Stimulated activated CD4-positive, alpha-beta T cell treated with anti-CD3 and anti-CD28 coated beads, TNF-alpha, amount 100 ng/mL, for 1 hour (primary cell): ENCODE data around the gene MRPL36.

ENCODE experiments used
- DNase-seq, 3 donors: peaks; one replicate each; pipeline ENCODE4 v3.0.0-alpha.2; 2020; ENCODE audit warnings: low read depth in 3 of 3, low spot score in 1 of 3

MRPL36 gene

DNA sequence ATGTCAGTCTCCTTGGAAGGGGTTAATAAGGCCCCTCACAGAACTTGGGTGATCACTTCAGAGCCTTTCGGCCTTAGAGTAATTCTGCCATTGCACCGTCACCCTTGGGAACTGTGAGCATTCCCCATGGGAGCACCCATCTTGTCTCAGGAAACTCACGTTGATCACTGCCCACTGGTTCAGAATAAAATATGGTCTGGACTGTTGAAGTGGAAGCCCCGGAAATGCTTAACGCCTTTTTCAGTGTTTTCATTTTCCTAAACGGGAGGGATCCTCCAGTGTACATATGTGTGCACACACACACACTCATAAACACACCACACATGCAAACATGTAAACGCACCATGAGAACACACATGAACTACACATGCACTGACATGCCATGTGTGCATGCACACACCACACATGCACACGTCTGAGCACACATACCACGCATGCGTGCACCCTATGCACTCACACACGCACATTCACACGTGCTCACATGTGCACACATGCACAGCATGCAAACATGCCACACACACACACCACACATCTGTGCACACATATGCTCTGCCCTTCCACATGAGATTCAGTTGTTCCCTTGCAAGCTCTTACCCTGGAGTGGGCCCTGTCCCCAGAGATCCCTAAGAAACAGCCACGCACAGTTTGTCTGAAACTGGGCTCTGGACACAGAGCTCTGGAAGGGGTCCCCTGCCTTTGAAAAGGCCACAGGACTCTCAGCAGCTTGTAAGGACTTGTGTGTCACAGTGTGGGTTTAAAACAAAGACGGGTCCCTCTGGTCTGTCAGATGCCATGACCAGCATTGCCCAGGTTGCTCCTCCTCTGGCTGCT, 17.0 kb downstream of the MRPL36 start:
- no peak for DNase-seq

DNA sequence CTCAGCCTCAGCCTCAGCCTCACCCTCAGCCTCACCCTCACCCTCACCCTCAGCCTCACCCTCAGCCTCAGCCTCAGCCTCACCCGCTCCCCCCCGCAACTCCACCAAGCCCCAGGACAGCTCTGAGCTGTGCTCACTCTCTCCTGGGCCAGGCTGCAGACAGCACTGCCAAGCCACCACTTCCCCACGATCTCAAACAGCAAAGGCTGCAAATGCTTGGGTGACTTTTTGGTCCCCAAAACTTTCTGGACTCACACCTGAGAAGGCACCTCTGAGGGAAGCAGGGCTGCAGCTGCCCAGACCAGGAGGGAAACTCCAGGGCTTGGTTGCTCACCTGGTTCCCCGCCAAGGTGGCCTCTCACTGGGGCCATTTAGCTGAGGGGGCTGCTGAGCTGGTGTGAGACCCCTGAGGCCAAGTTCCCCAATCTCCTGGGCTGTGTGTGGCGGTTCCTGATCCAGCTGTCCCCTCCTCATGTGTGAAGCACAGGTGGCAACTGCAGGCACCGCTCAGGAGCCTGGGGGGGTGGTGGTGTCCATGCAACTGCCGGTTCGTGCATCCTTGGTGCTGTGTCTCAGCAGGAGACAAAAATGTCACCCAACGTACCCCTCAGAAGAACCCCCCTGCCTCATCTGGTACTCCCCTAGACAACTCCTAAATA, 17.8 kb downstream of the MRPL36 start:
- no peak for DNase-seq

DNA sequence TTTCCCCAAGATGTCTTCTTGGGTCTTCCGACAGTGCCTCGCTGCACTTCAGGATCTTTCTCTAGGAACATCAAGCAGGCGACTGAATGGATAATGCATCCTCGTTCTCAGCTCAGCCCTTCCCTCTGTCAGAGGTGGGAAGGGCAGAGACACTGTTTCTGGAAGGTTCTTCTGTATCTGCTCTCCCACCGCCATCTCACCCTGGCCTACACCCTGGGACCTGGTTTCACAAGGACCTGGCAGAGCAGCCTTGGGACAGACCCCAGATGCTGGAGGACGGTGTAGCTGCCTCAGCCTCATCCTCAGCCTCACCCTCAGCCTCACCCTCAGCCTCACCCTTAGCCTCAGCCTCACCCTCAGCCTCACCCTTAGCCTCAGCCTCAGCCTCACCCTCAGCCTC, 18.5 kb downstream of the MRPL36 start:
- no peak for DNase-seq

DNA sequence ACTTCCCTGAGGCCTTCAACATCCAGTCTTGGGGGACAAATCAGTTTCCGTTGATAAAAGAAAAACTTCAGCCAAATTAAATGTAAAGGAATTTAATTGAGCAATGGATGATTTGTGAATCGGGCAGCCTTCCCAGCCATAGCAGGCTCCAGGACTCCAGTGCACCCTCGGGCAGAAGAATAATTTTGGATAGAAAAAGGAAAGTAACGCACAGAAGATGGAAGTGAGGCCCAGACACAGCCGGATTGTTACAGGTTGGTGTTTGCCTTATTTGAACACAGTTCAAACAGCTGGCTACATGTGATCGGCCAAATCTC, 19.1 kb downstream of the MRPL36 start:
- no peak for DNase-seq

DNA sequence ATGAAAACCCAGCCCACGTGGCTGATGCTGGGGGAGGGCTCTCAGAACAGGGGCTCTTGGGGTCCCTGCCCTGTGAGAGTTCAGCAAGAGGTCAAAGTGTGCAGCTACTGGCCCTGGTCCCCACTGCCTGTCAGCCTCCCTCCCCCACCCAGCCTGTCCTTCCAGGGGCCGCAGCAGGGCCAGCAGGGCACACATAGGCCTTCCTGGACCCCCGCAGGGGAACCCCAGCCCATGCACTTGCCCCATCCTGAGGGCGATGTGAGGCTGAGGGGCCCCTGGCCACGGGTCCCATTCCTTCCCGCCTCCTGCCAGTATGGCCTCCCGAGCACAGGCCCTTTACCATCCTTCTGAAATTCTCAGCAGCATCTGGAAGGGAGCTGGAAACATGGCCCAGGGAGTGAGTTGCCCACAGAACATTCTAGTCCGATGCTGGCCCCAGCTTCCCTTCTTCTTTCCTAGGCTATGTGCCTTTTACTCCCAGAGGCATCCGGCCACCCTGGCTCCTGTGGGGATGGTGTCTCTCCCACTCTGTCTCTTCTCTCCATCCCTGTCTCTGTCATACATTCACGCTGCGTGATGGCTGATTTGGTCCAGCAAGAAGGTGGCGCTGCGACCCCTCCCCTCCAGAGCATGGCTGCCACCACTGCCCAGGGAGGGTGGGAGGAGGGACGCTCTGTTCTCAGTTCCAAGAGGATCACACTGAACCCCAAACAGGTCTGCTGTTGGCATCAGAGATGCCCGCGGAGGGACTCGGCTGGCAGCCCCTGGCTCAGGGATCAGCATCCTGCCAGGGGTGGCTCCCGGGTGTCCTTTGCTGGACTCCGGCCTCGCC, 19.6 kb downstream of the MRPL36 start:
- DNase-seq = no peak

DNA sequence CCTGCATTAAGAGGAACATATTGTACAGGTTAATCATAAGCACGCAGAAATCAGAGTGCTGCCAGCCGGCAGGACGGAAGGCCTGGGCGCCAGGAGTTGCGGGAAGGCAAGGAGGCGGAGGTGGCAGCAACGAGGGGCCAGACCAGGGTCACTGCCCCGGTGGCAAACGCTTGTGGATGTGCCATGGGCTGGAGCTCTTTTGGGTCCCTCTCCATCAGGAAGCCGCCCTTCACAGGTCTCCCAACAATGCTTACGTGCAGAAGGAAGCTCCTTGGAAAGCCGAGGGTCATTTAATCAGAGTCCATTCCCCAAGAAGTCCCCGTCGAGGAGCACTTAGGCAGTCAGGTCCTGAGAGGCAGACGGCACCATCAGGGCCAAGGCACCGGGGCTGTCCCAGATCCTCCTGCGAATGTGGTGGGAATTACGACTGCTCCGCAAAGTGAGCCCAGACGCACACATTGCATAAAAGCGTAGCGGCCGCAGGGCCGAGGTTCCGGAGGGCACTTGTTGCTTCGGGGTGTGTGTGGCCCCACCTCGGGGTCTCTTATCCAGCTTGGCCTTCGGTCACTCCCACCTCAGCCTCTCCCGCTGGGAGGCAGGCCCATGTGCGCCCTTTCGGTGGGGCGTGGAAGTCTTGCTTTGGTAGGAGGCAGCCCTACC, 20.5 kb downstream of the MRPL36 start:
- no peak for DNase-seq

DNA sequence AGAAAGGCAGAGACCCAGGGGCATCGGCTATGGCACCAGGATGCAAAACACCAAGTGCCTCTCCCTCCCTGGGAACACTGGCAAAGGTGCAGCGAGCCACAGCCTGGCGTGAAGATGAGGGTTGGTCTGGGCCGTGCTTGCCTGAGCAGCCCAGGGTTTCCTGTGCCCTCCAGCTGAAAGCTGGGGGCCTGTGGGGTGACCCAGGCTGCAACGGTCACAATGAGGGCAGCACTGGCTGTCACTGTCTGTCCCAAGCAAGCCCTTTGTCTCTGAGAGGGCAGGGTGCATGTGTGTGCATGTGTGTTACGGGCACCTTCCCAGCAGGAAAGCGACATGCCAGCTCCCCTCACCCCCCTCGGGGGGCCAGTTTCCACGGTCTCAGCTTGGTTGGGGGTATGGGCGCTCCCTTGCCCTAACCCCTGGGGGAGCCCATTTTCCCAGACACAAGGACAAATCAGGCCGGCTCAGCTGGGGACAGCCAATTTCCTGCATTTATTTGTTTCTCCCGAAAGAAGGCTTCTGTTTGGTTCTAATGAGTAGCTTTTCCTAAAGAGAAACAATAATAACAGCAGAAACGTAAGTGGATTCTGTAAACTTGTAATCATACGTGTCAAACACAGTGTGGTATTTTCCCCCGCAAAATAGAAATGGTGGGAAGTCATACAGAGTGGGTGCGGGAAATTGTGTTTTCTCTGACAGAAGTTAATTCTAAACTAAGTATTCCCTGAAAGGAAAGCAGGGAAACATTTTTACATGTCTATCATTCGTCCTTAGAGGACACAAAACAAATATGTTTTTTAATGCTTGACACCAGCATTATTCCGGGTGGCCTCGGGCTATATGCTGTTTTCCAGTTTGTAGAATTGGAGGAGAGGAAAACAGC, 21.3 kb downstream of the MRPL36 start:
- no peak for DNase-seq

DNA sequence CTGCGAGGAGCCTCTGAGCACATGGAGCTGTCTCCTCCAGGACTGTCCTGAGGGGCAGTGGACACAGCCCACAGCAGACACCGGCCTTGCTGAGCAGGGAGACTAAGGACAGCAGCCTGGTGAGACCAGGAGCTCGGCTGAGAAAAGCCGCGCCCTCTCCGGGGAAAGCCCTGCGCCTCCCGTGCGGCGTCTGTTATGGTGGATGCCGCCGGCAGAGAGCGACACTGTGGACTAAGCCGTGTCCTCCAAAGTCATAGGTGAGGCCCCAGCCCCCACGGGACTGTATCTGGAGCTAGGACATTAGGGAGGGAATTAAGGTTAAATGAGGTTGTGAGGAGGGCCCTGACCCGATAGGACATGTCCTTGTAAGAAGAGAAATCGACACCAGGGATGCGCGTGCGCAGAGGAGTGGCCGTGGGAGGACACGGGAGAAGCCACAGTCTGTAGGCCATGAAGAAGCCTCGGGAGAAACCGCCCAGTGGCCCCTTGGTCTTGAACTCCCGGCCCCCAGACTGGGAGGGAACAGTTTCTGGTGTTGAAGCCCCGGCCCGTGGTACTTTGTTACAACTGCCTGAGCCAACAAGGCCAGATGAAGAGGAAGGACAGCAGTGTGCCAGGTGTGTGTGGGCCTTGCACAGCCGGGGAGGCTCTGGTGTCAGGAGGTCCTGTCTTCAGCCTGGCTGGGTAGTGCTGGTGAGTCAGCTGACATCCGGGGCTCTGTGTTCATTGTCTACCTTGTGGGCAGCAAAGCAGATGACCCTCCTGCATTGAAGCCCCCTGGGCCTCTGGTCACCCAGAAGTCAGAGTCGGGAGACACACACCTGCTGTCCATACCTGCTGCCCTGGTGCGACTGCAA, 22.1 kb downstream of the MRPL36 start:
- DNase-seq = no peak

DNA sequence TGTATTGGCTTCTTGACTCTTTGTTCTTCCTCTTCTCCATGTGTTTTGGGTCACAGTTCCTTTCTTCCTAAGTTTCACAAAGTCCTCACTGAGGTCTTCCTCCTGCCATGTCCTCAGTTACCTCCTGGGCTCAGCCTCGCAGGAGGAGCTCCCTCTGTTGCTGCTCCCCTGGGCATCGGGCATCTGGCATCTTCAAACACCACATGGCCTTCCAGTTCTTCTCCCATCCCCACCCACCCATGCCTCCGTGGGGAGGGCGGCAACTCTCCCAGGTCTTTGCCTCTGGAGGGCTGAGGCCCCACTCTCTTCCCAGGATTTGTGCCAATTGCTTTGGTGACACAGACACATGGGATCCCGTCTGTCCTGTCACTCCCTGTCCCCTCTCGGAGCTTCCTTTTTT, 22.8 kb downstream of the MRPL36 start:
- DNase-seq = no peak

DNA sequence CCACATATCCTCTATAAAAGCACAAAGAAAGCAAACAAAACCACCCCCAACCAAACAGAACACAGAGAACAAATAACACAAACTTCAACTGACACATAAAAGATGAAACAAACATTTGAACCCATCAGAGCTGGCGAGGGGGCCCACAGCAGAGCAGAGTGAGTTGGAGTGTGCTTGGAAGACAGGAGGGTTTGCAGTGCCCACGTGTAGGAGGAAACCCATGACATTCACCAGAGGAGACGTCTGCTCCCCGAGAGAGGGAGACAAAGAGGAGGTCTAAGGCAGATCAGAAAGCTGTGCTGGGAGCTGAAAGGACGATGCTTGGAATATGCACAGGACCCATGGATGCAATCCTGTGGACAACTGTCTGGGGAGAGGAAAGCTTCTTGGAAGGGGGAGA, 27.0 kb downstream of the MRPL36 start:
- no peak for DNase-seq

DNA sequence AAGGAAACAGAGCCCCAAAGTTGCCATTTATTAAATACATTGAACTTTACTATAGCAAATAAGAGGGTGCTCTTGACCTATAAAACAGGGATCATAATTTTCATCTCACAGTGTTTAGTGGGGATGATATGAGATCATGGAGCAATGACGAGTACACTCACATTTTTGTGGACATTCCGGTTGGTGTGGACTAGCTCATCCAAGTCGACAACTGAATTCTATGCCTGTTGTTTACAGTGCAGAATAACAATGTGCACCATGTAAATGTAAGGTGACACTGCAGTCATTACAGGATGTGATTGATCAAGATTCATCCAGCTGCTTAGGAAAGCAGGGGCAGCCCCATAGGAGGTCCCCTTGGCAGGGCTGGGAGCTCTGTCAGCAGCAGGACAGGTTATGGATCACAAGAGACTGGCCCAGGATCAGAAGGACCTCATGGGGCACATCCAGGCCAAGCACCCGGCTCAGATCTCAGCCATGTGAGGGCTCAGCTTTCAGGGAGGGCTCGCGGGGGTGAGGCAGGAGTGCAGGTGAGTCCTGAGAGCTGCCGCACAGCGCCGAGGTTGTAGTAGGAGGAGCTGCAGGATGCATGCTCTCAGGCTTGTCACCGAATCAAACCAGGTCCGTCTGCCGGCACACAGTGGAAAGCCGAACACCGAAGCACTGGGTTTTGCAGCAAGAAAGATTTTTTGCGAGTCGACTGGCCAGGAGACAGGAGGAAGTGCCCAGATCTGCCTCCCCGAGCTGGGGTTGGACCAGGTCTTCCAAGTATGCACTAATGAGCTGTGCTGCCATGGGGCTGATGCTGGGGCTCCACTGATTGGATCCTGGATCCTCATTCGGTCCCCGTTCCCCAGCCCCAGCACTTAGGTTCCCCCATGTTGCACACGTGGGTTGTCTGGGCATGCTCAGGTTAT, 28.2 kb downstream of the MRPL36 start:
- no peak for DNase-seq

DNA sequence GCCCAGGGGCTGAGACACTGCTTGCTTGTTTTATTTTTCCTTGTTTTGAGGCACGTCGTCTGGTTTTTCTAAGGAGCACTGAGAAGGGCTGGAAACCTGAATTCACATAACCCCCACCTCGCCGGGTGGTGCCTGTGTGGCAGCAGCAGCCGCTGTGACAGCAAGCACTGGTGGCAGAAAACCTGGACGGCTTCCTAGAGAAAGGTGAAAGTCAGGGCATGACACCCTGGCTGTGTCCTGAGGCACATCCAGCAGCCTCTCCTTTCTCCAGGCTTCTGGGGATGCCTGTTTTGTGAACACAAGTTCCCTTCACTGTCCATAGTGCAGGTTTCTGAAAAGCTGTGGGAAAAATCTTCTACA, 29.2 kb downstream of the MRPL36 start:
- DNase-seq = no peak

DNA sequence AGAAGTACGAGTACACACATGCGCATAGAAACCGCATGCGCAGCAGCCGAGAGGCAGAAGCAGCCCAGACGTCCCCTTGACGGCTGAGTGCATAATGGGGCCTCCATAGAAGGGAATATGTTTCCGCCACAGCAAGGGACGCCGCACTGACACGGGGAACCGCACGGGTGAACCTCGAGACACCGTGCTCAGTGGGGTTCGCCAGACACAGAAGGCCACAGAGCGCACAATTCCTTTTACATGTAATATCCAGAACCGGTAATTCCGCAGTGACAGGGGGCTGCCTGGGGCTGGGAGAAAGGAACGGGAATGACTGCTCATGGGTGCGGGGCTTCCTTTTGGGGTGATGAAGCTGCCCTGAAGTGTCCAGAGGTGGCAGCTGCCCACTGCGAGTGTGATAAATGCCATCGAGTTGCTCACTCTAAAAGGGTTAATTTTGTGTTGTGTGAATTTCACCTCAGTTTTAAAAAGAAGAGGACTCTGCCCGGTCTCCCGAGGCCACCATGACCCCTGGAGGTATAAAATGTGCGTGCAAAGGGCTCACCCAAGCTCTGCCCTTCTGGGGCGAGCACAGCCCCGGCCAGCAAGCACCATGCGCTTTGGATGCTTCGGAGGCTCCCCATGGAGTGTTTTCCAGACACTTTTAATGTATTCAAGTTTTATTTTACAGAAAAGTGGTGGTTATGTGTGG, 29.7 kb downstream of the MRPL36 start:
- no peak for DNase-seq

DNA sequence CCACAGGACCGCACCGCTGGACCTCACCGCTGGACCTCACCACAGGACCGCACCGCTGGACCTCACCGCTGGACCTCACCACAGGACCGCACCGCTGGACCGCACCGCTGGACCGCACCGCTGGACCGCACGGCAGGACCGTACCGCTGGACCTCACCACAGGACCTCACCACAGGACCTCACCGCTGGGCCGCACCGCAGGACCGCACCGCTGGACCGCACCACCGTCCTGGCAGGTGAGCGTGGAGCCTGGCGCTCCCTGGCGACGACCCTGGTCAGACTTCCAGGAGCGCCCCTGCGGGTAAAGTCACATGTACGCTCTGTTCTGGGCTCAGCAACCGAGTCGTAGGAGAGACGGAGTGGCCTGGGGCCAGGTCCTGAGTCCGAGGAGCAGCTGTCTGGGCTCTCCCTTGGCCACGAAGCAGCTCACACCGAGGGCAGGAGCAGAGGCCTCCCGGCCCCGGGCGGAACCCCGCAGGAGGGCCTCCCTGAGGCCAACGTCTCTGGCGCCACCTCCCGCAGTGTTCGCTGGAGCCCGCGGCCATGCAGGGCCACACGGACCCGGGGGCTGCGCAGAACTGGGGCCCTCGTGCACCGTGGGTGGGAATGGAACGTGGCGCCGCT, 30.5 kb downstream of the MRPL36 start:
- DNase-seq = no peak

DNA sequence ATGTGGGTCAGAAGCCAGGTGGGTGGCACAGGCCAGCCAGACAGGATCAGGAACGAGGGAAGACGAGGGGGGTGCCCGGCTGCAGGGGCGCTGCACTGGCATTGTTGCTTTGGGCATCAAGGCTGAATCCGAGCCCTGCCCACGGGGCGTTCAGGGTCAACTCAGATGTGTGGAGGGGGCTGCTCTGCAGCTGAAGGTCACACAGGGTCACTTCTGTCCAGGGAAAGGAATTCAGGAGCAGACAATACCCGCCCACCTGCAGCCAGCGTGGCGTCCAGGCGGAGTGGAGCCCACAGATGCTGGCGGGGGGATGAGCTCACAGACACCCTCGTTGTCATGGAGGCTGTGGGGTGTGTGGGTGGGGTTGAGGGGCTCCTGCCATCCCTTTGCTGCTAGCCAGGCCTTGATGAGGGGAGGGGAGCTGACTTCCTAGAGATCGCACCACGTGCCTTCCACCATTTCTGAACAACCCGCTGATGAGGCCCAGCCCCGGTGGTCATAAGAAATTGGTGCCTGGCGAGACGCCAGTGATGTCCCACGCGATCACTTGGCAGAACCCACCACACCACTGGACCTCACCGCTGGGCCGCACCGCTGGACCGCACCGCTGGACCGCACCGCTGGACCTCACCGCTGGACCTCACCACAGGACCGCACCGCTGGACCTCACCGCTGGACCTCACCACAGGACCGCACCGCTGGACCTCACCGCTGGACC, 31.2 kb downstream of the MRPL36 start:
- DNase-seq = no peak

DNA sequence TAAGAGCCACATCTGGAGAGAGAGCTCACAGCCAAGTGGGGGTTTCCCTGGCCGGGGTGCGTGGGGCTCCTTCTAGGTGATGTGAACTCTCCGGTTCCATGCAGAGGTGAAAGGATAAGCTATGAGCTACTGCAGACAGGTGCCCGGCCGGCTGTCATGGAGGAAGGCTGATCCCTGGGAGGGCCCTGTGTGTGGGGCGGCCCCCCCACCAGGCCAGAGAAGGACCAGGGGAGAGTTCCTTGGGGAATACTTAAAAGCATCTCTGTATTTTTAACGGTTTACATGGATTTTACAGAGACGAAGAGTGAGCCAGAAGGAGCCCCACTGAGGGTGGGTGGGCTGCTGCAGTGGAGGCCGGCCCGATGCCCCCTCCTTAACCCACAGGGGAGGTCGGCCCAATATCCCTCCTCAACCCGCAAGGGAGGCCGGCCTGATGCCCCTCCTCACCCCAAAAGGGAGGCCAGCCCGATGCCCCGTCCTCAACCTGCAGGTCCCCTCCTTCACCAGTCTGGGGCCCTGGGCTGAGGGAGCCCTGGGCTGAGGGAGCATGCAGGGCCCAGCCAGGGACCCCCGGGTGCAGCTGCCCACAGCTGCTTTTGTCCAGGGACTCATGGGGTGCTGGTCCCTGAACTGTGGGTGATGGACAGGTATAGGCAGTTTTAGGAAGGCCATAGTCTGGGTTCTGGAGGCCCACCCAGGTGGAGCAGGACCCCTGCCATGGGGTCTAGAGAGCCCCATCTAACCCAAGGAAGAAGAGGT, 31.9 kb downstream of the MRPL36 start:
- DNase-seq = no peak
